Activated CD4-positive, alpha-beta T cell treated with anti-CD3 and anti-CD28 coated beads, Interleukin-2, amount 10 ng/mL, durations not matched to agents 24 days and 14 days (primary cell): ENCODE measurements around the gene ALDH3A1. TPM values are rescaled to one million over a fixed set of nuclear protein-coding genes. Genes with fewer than 3 reads are reported as not detected.
A peak's percentile ranks its signal among the peaks of the same experiment; 100 is the strongest.
"Not testable (repeated sequence)": the region's sequence is repeated elsewhere in the genome, so short reads cannot be mapped to it uniquely, and the experiment has no call there.

ENCODE experiments used
- DNase-seq: peaks from one replicate; pipeline ENCODE4 v3.0.0; 2022
- H3K27ac Mint-ChIP-seq: one replicate; pipeline ENCODE4 v1.8.0; 2022; ENCODE audit warnings: mild to moderate bottlenecking, mixed read lengths
- H3K27me3 Mint-ChIP-seq: one replicate; pipeline ENCODE4 v1.8.0; 2022; ENCODE audit warnings: mixed read lengths
- H3K36me3 Mint-ChIP-seq: one replicate; pipeline ENCODE4 v1.8.0; 2022; ENCODE audit warnings: low read depth, mild to moderate bottlenecking, mixed read lengths
- H3K4me1 Mint-ChIP-seq: one replicate; pipeline ENCODE4 v1.8.0; 2021; ENCODE audit warnings: mixed read lengths
- H3K4me3 Mint-ChIP-seq: one replicate; pipeline ENCODE4 v1.8.0; 2022; ENCODE audit warnings: mild to moderate bottlenecking, moderate library complexity, mixed read lengths
- H3K9me3 Mint-ChIP-seq: one replicate; pipeline ENCODE4 v1.8.0; 2021; ENCODE audit warnings: mixed read lengths
- intact Hi-C: fragments of 100-400 bp; cut with micrococcal nuclease; formaldehyde crosslinking; loops from one replicate; pipeline ENCODE4 v1.15.1; 2023
- total RNA-seq: library from RNA; stranded (reverse); gene quantifications from 2 replicates; pipeline ENCODE4 v1.2.3, GENCODE V29; 2022

Gene ALDH3A1
- total RNA-seq, 1 donor from 2014 or later: not detected

DNA sequence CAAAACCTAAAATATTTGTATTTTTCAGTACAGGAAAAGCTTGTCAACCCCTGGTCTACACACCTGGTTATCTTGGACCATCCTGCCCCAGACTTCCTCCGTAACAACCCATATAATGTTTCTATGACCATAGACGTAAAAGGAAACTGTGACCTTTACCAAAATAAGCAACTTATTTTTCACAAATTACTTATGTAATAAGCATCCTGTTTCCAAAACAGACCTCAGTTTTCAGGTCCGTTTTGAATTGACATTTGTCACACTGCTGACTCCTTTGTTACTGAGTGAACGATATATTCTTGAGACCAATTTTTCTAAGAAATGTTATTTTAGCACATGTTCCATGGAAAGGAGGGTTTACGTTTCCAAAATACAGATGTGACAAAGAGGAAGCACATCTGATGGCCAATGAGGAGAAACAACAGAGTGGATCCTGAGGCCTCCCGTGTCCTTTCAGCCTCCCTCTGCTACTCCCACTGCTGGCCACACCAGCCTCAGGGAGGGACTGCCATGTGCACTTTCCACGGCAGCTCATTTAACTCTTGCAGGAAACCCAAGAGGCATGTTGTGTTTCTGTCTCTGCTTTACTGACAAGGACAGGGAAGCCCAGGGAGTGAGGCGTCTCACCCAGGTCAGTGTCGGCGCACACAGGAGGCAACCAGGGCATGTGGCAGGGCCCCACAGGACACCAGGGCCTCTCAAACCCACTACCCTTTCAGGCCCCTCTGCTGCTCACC, 20.1 kb upstream of the ALDH3A1 start:
- peak; percentile 61 for DNase-seq
- Mint-ChIP-seq H3K36me3 (no peaks in the 10 kb centered on the region), H3K27ac (peak overlapping the region; percentile 71), H3K27me3 (no peaks in the 10 kb centered on the region), H3K4me1 (peaks cover 32% of the 10 kb centered on the region), H3K9me3 (no peaks in the 10 kb centered on the region), H3K4me3 (no peak overlapping the region)
- intact Hi-C loops: loop anchor here (10.0 kb wide), 1 partner anchor 153 kb away; no protein-coding TSS in a partner anchor

DNA sequence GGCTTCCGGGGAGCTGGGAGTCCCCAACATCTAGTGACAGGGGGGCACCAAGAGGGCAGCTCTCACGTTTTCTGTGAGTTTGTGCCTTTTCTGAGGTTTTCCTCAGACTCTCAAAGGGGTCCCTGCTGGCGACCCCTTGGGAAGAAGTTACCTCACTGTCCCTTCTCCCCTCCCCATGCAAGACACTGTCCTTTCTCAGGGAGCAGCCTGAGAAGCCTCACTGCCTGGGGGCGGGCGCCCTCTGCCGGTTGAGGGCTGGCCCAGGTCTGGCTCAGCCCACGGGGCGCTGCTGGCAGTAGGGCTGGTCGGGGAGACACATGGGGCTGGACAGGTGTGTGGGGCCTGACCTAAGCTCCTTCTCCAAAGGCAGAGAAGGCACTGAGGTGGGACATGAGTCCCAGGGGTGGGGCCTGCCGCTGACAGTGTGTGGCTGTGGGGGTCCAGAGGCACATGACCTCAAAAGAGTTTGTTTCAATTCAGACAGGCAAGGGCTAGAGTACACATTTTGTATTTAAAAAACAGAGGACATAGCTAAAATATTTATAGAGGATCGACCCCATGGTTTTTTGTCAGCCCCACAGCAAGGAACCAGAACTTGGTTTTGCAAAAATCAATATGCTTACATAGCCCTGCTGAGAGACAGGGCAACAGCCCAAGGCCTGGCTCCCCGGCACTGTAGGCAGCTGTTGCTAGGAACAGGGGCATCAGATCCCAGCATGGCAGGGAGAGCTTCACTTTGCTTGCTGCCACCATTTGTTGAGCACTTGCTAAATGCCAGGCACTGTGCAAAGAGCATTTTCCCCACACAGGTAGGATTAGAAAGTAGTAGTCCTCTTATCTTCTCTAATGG, 18.5 kb upstream of the ALDH3A1 start:
- Mint-ChIP-seq H3K9me3 (no peaks in the 10 kb centered on the region), H3K4me1 (peaks cover 24% of the 10 kb centered on the region), H3K27me3 (peaks cover 1% of the 10 kb centered on the region), H3K4me3 (no peak overlapping the region), H3K36me3 (no peaks in the 10 kb centered on the region), H3K27ac (peak overlapping the region; percentile 62)
- intact Hi-C loops: loop anchor here (1.0 to 10.0 kb wide), 3 partner anchors 152 to 404 kb away; partner anchors contain the start of gene B9D1
- peak; percentile 94 for DNase-seq

DNA sequence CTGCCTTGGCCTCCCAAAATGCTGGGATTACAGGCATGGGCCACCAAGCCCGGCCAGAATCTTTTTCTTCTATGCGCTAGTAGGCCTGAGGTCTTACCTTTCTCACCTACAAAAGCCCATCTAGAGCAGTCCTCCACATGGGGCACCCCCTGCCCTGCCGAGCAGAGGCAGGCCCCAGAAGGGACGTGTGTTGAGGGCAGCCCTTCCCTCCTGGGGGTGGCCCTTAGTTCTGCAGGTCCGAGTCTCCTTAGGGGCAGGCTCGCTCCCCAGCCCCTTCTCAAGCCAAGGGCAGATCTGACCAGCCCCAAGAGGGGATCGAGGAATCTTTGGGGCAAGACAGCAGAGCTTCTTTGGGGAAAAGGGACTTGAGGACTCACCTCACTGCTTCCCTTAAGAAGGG, 17.9 kb upstream of the ALDH3A1 start:
- H3K27ac Mint-ChIP-seq: no peak overlapping the region
- intact Hi-C loops: loop anchor here (1.0 to 10.0 kb wide), 3 partner anchors 151 to 403 kb away; partner anchors contain the start of gene B9D1
- DNase-seq: no peak
- H3K27me3 Mint-ChIP-seq: peaks cover 1% of the 10 kb centered on the region
- no peaks in the 10 kb centered on the region for H3K9me3 Mint-ChIP-seq
- peaks cover 18% of the 10 kb centered on the region for H3K4me1 Mint-ChIP-seq
- no peak overlapping the region for H3K4me3 Mint-ChIP-seq
- H3K36me3 Mint-ChIP-seq: no peaks in the 10 kb centered on the region

DNA sequence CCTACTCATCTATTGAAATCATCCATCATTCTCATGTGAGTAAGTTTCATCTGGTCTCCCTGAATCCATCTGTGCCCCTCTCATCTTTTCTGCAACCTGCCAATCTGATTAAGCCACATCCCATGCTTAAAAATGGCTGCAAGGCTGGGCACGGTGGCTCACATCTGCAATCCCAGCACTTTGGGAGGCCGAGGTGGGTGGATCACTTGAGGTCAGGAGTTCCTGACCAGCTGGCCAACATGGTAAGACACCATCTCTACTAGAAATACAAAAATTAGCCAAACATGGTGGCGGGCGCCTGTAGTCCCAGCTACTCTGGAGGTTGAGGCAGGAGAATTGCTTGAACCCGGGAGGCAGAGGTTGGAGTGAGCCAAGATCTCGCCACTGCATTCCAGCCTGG, 15.9 kb upstream of the ALDH3A1 start:
- H3K27me3 Mint-ChIP-seq, DNase-seq, H3K36me3 Mint-ChIP-seq, H3K27ac Mint-ChIP-seq, H3K4me3 Mint-ChIP-seq, H3K9me3 Mint-ChIP-seq: not testable (repeated sequence)
- H3K4me1 Mint-ChIP-seq: peaks cover 13% of the 10 kb centered on the region
- intact Hi-C loops: loop anchor here (10.0 kb wide), 1 partner anchor 149 kb away; no protein-coding TSS in a partner anchor

DNA sequence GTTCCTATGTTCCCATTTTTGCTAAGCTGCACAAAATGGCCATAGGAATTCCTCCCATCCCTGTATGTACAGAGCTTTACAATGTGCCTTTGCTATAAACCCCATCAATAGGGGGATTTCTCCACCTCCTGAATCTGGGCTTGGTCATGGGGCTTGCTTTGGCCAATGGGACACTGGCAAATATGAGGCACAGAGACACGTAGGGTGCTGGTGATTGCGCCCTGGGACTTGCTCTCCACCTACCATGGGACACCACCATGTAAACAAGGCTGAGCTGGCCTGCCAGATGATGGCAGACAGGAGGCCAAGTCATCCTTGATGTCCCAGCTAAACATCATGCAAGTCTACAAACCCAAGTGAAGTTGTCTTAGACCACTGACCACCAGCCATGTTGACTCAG, 15.3 kb upstream of the ALDH3A1 start:
- H3K27ac Mint-ChIP-seq: no peak overlapping the region
- H3K9me3 Mint-ChIP-seq: no peaks in the 10 kb centered on the region
- no peak overlapping the region for H3K4me3 Mint-ChIP-seq
- intact Hi-C loops: loop anchor here (10.0 kb wide), 1 partner anchor 149 kb away; no protein-coding TSS in a partner anchor
- no peaks in the 10 kb centered on the region for H3K36me3 Mint-ChIP-seq
- DNase-seq: no peak
- H3K27me3 Mint-ChIP-seq: peaks cover 1% of the 10 kb centered on the region
- peaks cover 11% of the 10 kb centered on the region for H3K4me1 Mint-ChIP-seq

DNA sequence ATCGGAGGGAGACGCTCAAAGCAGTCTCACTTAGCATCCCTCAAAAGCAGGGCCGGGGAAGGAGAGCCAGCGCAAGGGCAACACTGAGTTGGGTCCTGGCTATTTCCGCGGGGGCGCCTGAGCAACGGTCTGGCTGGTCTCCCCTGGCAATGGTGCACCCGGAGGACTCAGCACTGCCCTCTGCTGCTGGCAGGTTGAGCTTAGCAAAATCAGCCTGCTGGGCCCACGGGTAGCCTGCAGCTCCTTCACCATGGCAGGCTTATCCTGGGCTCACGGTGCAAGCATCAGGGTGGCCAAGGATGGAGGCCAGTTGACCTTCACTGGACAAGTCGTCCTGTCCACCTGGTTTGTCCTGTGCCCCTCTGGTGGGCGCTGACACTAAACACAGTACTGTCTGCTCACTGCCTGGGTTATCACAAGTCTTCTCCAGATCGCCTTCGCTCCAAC, 14.4 kb upstream of the ALDH3A1 start:
- Mint-ChIP-seq H3K36me3 (no peaks in the 10 kb centered on the region), H3K4me1 (peaks cover 6% of the 10 kb centered on the region), H3K9me3 (no peaks in the 10 kb centered on the region), H3K4me3 (no peak overlapping the region), H3K27ac (no peak overlapping the region), H3K27me3 (peaks cover 1% of the 10 kb centered on the region)
- DNase-seq: peak; percentile 85
- intact Hi-C loops: loop anchor here (1.0 to 10.0 kb wide), 2 partner anchors 148 to 248 kb away; no protein-coding TSS in a partner anchor

DNA sequence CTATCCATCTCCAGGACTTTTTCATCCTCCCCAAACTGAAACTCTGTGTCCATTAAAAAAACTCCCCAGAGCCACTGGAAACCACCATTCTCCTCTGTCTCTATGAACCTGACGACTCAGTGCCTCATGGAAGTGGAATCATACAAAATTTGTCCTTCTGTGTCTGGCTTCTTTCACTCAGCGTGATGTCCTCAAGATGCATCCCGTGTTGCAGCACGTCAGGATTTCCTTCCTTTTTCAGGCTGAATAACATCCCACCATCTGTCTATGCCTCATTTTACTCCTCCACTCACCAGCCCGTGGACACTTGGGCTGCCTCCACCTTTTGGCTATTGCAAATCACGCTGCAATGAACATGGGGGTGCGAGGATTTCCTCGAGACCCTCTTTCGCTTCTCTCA, 12.6 kb upstream of the ALDH3A1 start:
- Mint-ChIP-seq H3K4me3 (no peak overlapping the region), H3K27me3 (peaks cover 1% of the 10 kb centered on the region), H3K27ac (no peak overlapping the region), H3K36me3 (no peaks in the 10 kb centered on the region), H3K9me3 (no peaks in the 10 kb centered on the region), H3K4me1 (no peaks in the 10 kb centered on the region)
- intact Hi-C loops: loop anchor here (10.0 kb wide), 1 partner anchor 146 kb away; no protein-coding TSS in a partner anchor
- no peak for DNase-seq

DNA sequence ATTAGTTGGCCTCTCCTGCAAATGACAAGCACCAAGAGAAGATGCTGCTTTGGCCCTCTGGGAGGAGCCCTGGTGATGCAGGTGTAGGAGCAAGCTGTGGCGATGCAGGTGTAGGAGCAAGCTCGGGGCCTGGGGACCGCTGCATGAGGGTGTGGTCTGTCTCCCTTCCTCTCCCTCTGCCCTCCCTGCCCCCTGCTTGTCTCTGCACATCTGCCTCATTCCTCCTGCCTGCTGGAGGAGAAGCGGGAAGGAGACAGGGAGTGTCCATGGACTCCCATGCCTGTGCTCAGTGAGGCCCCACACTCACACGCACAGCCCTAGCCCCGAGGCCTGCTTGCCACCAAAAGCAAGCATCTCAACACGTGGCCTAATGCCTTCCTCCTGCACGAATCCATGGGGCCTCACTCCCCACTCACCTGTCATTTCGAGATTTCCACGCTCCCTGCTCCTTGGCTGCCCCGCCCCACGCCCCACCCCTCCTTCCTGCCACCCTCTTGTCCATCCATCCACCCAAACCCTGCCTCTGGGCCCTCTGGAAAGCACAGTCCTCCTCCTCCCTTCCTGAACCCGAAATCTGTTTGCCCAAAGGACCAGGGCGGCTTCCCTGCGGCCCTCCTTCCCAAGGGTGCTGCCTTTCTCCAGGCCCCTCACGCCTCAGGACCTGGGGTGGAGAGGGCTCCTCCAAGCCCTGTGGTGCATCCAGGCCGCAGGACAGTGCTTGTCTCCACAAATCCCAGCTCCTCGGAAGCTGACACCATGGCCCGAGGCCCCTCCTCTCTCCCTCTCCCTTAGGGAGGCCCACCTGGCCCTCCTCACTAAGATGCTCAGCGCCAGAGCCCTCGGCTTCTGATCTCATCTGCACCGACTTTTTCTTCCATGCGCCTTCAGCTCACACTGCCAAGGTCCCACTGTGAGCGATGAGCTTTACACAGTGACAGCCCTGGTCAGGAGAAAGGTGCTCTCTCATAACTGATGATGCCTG, 11.8 kb upstream of the ALDH3A1 start:
- Mint-ChIP-seq H3K9me3 (no peaks in the 10 kb centered on the region), H3K36me3 (no peaks in the 10 kb centered on the region), H3K4me1 (no peaks in the 10 kb centered on the region), H3K27ac (no peak overlapping the region), H3K4me3 (no peak overlapping the region), H3K27me3 (peaks cover 1% of the 10 kb centered on the region)
- no peak for DNase-seq
- intact Hi-C loops: loop anchor here (10.0 kb wide), 1 partner anchor 145 kb away; no protein-coding TSS in a partner anchor

DNA sequence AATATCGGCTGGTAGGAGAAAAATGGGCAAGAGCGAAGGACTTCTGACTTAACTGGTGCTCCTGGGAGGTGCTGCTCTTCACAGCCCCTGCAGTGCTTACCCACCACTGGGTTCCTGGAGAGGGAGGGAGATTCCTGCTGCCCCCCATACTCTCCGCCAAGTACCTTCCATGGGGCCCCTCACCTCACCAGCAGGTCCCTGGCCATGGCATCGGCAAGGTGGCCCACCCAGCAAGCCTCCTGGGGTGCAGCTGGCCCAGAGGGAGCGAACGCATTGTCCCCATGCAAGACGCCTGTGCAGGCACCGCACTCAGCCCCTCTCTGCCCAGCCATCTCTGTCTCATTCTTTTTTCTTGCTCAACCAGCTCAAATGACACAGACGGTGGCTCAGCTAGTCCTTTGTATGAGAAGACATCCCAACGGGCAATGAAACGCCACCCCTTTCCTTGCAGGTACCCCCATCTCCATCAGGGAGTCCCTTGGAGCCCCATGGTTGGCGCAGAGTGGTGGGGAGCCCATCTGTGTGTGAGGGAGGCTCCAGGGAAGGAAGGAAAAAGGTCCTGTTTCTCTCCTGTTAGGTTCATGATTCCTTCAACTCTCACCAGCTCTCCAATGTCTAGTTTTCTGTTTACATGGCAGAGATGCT, 9.6 kb upstream of the ALDH3A1 start:
- no peaks in the 10 kb centered on the region for H3K36me3 Mint-ChIP-seq
- intact Hi-C loops: no loop called here
- H3K9me3 Mint-ChIP-seq: no peaks in the 10 kb centered on the region
- H3K27ac Mint-ChIP-seq: no peak overlapping the region
- DNase-seq: no peak
- no peak overlapping the region for H3K4me3 Mint-ChIP-seq
- H3K4me1 Mint-ChIP-seq: no peaks in the 10 kb centered on the region
- no peaks in the 10 kb centered on the region for H3K27me3 Mint-ChIP-seq

DNA sequence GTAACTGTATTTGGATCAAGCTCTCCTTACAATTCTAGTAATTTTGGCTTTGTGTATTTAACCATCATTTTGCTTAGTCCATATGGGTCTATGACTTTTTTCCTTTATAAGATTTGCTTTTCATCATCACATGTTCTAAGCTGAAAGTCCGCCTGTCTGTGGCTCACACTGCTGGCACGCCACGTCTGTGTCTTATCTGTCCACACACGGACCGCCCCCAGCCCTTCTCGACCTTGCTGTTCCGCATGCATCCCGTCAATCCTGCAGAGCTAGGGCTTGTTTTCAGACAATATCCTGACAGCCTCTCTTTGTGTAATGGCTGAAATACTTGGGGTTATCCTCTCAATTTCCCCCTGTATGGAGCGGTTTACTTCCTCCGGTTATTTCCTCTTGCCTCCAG, 8.4 kb upstream of the ALDH3A1 start:
- no peak for DNase-seq
- no peak overlapping the region for H3K4me3 Mint-ChIP-seq
- H3K27me3 Mint-ChIP-seq: peaks cover 2% of the 10 kb centered on the region
- no peaks in the 10 kb centered on the region for H3K36me3 Mint-ChIP-seq
- intact Hi-C loops: no loop called here
- no peaks in the 10 kb centered on the region for H3K9me3 Mint-ChIP-seq
- no peaks in the 10 kb centered on the region for H3K4me1 Mint-ChIP-seq
- no peak overlapping the region for H3K27ac Mint-ChIP-seq

DNA sequence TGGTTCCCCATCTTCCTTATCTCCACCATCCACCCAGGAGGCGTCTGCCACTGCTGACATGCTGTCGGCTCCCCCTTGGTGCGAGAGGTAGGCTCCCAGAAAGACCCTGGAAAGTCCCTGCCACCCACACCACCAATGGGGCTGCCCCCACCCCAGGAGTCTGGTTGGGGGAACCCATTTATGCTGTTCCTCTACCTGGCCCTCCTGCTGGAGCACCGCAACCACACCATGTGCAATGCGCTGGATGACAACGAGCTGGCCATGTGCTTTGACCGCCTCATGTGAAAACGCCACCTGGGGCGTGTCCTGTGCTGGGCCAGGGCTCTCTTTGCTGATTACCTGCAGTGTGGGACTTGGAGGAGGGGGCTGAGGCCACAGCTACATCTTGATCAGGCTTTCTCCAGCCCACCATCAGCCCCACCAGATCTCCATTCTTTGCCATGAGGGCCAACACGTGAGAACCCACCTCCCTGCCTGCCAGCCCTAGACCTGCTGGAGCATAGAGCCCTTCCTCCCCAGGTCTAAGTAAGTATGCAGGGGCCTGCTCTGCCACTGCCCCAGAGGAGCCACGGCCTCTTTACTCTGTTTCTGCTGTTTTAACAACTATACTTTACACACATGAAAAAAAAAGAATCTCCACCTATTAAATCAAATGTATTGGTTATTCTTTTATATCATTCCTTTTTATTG, 7.9 kb upstream of the ALDH3A1 start:
- DNase-seq: no peak
- peaks cover 2% of the 10 kb centered on the region for H3K27me3 Mint-ChIP-seq
- H3K4me1 Mint-ChIP-seq: no peaks in the 10 kb centered on the region
- H3K36me3 Mint-ChIP-seq: no peaks in the 10 kb centered on the region
- H3K27ac Mint-ChIP-seq: no peak overlapping the region
- intact Hi-C loops: no loop called here
- no peaks in the 10 kb centered on the region for H3K9me3 Mint-ChIP-seq
- H3K4me3 Mint-ChIP-seq: no peak overlapping the region

DNA sequence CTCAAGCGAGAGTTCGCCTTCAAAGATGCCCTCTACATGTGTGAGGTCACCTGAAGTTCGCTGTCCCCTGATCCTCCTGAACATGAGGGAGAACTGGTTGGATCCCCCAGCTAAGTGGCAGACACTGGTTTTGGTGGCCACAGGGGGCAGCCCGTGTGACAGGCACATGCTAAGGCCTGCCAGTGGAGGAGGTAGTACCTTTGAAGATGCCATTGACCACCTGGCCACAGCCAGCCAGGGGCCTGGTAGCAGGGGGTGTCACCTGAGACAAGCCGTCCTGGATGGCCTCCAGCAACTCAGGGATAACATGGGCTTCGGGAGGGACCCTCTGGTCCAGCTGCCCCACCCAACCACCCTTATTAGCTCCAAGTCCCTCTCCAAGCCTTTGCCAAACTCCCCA, 7.3 kb upstream of the ALDH3A1 start:
- no peaks in the 10 kb centered on the region for H3K4me1 Mint-ChIP-seq
- no peak overlapping the region for H3K27ac Mint-ChIP-seq
- peaks cover 2% of the 10 kb centered on the region for H3K27me3 Mint-ChIP-seq
- DNase-seq: no peak
- no peaks in the 10 kb centered on the region for H3K36me3 Mint-ChIP-seq
- H3K9me3 Mint-ChIP-seq: no peaks in the 10 kb centered on the region
- H3K4me3 Mint-ChIP-seq: no peak overlapping the region
- intact Hi-C loops: no loop called here
